Ramos (cell line): ENCODE data around the gene PLEKHB2.
"Not testable (repeated sequence)": the region's sequence is repeated elsewhere in the genome, so short reads cannot be mapped to it uniquely, and the experiment has no call there.

Source experiments
- in situ Hi-C: fragments of 300-500 bp; cut with MboI; formaldehyde crosslinking; loops from one replicate; pipeline ENCODE4 v1.14.3; 2022; ENCODE audit warnings: low sequenced_read_pairs; ENCODE audit not compliant: unreplicated experiment

Gene PLEKHB2, protein sequence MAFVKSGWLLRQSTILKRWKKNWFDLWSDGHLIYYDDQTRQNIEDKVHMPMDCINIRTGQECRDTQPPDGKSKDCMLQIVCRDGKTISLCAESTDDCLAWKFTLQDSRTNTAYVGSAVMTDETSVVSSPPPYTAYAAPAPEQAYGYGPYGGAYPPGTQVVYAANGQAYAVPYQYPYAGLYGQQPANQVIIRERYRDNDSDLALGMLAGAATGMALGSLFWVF

DNA sequence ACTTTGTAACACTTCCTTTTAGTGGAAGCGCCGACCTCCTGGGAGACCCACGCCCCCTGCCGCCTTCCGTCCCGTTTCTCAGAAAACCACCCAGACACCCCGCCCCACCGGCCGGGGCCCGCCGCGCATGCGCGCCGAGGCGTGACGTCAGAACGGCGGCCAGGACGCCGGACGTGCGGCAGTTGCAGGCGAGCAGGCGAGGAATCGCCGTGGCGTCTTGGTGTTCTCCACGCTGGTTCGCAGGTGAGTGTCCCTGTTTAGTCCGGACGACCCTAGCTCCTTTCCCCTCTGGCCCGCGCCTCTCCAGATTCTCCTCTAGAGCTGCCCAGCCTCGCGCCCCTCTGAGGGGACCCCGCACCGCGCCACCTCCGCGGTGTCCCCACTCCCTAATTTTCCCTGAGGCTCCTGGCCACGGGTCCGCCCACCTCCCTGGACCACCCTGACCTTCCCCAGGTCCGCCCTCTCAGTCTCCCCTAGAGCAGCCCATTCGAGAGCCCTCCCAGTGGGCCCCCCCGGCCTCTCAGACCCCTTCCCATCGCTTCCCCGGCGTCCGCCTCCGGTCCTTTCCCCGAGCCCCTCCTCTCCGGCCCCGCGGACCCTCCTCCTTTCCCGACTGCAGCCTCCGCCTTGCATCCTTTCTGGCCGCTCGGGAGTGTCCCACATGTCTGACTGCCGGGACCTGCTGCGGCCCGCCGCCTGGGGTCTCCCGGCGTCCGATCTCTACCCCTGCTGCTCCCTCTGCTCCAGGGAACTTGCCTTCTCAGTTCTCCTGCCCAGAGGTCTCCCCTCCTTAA lies at the start of gene PLEKHB2:
Gene PLEKHB2 (plus strand): TSS at position 181 of the 794 bp plus-strand sequence. CDS start 15,606 bp downstream, outside the sequence.
- in situ Hi-C loops = no loop called here

DNA sequence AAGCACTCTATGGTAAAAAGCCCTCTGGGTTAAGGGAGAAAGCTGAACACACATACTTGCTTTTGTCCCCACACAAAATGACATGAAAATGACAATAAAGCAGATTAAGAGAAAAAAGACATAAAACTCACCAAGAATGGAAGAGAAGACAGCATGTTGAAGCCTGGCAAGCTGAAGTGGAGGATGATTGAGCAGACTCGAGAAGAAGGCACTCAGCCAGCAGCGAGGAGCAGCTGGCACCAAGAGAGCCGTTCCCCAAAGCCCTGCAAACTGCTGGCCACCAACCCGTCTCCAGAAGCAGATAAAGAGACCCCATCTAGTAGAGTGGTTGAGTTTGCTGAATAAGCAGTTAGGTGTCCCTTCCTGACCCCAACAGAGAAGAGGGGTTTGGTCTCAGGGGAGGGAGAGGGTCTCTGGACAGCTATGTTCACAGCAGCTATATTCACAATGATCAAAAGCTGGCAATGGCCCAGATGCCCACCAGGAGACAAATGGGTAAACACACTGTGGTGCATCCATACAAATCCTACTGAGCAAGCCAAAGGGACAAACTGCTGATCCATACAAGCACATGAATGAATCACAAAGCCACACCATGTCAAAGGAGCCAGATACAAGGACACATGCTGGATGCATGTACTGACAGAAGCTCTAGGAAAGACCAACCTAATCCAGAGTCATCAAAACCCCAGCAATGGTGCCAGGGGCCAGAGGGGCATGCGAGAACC lies 48.8 kb upstream of the PLEKHB2 start:
- in situ Hi-C loops = no loop called here

DNA sequence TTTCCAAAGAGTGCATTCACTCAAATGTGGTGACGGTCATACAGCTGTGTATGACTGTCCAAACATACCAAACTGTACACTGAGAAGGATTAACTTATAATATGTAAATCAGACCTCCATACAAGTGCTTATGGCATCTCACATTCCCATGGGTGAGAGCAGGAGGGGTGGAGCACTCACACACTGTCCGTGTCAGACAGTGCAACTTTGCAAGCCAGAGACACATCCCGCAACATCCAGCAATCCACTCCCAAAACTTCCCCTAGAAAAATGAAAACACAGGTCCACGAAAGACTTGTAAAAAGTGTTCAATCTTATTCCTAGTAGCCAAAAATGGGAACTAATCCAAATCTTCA lies 48.2 kb upstream of the PLEKHB2 start:
- in situ Hi-C loops = no loop called here

DNA sequence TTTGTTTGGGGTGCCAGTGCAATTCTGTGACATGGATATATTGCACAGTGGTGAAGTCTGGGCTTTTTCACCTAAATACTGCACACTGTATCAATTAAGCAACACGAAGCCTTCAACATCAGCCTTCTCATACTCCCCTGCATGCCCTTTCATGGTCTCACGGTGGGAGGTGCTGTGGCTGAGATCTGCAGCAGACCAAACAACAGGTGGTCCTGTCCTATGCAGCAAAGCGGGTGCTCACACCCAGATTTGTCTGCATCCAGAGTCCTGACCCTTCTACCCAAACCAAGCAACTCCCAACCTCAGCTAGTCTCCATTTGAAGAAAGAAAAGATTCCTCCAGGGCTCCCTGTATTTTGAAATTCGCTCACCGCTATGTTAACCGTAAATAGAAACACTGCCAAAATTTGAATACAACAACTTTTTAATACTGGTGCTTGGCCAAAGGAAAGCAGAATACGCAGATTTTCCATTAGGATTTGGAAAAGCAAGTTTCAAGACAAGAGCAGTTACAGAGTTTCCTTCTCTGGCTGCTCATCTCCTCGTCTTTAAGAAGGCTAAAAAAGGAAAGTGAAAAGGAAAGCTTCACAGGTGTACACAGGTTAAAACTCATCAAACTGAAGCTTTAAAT lies 46.8 kb upstream of the PLEKHB2 start:
- in situ Hi-C loops = no loop called here

DNA sequence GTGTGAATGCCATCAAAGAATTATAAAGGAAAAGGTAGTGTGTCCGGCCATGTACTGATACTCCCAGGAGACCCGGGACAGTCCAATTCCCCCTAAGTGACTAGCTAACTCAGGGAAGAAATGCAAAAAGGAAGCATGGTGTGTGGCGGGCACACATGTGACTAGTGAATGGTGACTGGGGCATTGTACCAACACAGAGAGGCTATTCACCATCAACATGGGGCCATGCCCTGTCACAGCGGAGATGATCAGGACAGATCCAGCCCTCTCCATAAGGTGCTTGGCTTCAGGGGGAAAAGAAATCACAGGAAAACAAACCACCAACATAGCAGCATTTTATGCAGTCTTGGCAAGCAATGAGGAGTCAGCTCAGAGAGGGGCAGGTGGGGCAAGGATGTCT lies 46.2 kb upstream of the PLEKHB2 start:
- in situ Hi-C loops = no loop called here

DNA sequence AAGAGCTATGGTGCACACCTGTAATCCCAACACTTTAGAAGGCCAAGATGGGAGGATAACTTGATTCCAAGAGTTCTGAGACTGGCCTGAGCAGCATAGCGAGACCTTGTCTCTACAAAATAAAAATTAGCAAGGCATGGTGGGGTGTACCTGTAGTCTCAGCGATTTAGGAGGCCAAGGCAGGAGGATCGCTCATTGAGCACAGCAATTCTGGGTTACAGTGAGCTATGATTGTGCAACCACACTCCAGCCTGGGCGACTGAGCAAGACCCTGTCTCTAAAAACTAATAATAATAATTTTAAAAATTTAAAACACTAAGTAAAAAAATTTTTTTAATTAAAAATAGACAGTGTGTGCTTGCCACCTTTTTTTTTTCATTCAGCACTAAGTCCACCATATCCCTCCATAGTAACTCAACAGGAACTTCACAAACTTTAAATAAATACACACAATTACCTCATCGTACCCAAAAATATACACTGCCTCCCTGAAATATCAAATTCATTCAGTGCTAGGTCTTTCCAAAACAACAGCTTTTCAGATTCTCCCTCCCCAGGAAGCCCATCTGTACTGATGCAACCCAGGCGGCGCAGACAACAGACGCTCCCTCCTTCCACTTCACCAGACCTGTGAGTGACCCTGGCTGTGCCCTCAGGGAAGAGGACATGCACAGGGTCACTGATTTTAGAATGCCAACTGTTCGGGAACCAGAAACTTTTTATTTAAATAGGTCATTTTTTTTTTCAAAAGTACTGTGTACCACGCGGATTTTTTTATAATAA lies 41.4 kb upstream of the PLEKHB2 start:
- in situ Hi-C loops = no loop called here

DNA sequence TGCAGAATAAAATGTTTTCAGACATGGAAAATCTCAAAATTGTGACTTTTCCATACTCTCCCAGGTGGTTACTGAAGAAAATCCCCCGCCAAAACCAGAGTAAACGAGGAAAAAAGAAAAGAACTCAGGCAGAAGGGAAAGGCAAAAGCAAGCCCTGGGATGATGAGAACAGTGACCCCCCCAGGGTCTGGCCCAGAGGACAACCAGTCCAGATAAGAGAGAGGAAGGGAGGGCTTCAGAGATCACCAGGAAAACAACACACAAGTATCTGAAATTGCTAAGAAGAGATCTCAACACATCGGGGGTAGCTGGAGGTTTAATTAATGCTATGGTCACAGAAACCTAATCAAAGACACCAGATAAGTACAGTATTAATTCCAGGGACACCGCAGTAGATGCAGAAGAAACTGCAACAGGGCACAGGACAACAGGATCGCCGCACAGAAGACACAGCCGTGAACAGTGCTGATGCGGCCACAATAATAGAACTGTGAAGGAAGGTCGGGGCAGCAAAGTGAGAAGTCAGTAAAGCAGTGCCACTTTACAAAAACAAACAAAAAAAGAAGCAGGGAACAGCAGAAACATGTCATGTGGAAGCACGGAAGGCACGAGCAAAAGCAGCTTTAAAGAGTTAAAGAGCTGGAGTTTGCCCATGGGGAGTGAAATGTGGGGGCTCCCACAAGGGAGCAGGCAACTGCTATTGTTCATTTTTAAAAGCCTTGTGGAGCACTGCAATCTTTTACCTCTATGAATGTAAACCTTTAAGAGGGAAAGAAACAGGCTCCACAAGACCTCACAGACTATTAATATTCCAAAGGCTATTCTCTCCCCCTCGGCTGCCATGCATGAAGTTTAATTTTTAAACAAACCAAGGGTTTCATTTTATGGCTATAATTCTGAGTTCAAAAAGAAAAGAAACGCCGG lies 40.3 kb upstream of the PLEKHB2 start:
- in situ Hi-C loops = no loop called here

DNA sequence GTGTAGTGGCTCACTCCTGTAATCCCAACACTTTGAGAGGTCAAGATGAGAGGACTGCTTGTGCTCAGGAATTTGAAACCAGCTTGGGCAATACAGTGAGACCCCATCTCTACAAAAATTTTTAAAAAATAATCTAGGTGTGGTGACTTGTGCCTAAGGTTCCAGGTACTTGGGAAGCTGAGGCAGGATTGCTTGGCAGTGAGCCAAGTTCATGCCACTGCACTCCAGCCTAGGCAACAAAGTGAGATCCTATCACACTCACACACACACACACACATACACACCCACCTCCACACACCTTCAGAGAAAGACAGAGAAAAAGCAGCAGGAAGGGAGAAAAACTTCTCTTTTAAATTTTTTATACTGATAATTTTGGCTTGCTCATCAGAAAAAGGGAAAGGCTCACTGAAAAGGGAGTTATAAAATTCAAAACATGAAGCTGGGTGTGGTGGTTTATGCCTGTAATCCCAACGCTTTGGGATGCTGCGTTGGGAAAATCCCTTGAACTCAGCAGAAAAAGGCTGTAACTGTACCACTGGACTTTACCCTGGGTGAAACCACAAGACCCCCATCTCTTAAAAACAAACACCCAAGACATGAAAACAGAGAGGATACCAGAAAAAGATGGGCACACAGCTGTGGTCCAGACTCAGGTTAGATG lies 37.5 kb upstream of the PLEKHB2 start:
- in situ Hi-C loops = no loop called here

DNA sequence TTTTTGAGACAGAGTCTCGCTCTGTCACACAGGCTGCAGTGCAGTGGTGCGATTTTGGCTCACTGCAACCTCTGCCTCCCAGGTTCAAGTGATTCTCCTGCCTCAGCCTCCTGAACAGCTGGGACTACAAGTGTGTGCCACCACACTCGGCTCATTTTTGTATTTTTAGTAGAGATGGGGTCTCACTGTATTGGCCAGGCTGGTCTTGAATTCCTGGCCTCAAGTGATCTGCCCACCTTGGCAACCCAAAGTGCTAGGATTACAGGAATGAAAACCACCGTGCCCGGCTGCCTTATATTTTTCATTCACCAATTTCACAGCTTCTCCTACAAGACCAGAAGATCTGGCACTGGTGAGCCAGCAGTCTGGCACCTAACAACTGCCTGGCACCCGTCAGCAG lies 37.0 kb upstream of the PLEKHB2 start:
- in situ Hi-C loops = not testable (repeated sequence)

DNA sequence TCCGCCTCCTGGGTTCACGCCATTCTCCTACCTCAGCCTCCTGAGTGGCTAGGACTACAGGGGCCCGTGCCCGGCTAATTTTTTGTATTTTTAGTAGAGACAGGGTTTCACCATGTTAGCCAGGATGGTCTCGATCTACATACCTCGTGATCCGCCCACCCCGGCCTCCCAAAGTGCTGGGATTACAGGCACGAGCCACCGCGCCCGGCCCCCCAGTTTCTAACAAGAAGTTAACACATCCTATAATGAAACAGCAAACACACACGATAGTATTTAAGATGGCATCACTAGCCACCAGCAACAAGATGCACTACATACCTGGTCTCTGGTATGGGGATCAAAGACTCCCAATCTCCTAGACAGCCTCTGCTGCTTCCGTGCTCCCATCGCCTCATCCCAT lies 29.6 kb upstream of the PLEKHB2 start:
- in situ Hi-C loops = not testable (repeated sequence)

DNA sequence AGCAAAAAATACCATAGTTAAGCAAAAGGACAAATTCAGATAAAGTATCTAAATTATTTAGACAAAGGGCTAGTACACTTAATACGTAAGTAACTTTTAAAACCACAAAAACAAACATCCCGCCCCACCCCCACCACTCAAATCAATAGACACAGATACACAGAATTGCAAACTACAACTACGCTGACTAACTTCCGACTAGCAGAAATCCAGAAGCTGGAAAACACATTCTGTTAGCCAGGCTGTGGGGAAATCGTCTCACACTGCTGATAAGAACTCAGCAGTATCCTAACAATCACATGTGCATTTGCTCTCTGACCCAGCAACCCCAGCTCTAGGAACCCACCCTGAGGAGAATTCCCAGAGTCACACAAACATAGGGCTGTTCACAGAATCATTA lies 28.4 kb upstream of the PLEKHB2 start:
- in situ Hi-C loops = no loop called here

DNA sequence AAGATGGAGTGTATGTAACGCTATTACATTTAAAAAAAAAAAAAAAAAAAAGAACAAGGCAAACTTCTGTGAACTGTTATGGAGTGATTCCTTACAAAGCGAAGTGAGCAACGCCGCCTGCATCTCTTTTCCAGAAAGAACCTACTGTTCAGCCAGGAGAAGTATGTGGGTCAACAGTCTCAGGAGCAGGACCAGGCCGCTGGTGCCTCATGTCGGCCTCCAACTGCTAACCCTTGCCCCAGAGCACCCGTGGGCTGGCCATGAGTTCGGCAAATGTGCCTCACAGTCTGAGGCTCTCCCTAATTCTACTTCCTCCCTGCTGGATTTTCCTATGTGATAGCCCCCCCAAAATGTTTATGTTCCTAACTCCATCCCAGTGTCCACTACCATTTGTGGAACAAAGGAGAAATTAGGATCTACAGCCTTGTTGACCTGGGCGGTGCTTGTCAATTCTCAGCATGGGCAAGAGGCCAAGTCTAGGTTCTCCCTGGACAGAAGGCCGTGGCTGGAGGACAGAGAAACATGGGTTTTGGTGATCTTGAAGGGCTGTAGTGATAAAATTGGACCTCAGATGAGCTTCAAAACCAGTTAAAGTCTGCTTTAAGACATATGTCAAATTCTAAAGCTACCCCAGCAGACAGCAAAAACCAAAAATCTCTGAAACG lies 27.8 kb upstream of the PLEKHB2 start:
- in situ Hi-C loops = no loop called here

DNA sequence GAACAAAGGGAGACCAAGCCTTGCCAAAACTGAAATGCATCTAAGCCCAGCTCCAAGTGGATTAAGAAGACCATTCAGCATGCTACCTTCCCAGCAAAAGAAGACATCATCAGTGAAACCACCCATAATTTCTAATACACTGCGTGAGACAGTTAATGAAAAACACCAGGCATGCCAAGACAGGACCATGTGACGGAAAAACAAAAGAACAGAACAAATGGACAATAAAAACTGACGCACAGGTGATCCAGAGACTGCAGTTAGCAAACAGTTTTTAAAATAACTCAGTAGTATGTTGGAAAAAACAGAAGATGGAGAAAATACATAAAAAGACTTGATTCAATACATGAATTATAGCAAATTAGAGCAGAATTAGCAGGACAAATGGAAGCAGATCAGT lies 27.2 kb upstream of the PLEKHB2 start:
- in situ Hi-C loops = no loop called here

DNA sequence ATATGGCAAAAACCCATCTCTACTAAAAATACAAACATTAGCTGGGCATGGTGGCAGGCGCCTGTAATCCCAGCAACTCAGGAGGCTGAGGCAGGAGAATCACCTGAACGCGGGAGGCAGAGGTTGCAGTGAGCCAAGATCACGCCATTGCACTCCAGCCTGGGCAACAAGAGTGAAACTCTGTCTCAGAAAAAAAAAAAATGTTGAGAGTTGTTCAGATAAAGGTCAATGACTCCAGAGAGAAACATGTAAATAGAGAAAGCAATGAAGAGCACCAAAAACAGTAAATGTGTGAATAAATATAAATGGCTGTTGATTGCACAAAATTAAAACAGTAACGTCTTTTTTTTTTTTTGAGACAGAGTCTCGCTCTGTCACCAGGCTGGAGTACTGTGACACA lies 25.2 kb upstream of the PLEKHB2 start:
- in situ Hi-C loops = not testable (repeated sequence)

DNA sequence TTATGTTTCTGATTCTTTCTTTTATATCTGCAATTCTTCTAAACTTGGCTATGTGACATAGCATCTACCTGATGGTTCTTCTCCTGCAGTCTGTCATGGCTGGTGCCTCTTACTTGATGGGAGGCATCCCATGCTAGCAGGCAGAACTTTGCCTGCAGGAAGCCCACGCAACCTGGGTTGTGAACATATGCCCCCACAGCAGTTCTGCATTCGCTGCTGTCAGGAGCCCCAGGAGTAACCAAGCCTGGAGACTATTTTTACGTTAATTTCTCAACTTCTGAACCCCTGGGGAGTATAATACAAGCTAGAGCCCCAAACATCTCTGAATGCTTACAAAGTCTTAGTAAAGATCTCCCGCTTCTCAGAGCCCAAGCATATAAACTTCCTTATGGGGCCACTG lies 23.9 kb upstream of the PLEKHB2 start:
- in situ Hi-C loops = no loop called here

DNA sequence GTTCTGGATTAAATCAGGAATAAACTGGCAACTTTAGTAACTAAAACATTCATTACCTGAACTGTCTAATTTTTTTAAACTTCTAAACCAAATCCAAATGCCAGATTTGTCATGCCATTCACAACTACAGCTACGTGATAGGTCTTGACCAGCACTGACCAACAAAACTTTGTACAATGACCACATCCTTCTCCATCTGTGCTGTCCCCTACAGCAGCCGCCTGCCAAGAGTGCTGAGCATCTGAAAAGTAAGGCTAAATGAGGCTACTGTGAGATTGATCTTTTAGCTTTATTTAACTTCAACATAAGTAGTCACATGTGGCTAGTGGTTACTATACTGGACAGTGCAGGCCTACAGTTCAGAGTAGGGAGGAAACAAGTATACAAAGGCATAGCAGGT lies 19.5 kb upstream of the PLEKHB2 start:
- in situ Hi-C loops = no loop called here

DNA sequence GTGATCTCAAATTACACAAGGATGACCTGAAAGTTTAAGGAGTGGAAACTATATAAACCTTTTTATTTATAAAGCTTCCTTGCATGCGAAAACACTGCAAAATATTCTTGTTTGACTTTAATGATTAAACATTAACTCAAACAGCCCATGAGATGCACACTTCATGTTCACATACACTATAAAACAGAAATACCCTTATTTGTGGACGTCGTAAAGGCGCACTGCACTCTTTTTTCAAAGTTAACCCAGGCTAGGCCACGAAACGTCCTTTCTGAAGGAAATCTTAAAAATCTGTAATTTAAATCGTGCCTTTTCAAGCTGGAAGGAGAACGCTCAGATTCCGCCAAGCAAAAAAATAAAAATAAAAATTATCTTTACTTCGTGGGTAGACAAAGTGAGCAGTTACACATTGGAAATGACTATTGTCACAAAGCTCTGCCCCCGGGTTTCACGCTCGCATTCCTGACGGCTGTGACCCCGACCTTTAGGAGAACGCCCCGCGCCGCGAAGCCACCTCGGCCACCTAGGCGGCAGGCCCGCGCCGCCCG lies 12.6 kb upstream of the PLEKHB2 start:
- in situ Hi-C loops = no loop called here
